Activated gamma-delta T cell treated with anti-CD3 and anti-CD28 coated beads, Interleukin-2, amount 50 U/mL, for 16 hours (primary cell): ENCODE data around the gene DGLUCY.
"Not testable (repeated sequence)": the region's sequence is repeated elsewhere in the genome, so short reads cannot be mapped to it uniquely, and the experiment has no call there.

Source experiments
- DNase-seq: peaks from one replicate; pipeline ENCODE4 v3.0.0-alpha.2; 2020; ENCODE audit warnings: low read depth

Gene DGLUCY

GRCh38 chr14:91169951-91170350, 56.1 kb downstream of the DGLUCY start:
- no peak for DNase-seq

DNA sequence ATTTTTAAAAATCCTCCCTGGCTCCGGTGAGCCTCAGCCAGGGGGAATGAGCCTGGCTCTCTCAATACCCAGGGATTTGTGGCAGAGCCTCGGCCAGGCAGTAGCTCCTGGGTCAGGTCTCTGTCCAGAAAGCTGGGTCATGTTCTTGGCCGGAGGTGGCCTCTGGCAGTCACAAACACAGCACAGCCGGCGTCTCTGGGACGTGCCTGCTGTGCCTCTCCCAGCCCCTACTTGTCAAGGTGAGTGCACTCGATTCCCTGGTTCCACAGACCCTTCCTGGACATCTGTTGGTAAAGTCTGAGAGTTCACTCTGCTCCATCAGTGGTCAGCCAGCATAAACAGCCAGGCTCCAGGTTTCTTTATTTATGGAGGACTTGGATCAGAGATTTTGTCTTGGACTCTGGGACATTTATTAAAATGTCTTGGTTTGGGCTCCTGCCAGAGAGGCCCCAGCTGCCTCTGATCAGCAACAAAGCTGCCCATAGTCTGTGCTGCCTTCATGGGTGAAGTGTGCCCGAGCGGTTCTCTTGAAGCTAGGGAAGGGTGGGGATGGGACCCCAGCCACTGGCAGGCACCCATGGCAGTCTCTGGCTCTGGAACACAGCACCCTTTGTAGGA, 56.7 kb downstream of the DGLUCY start:
- no peak for DNase-seq

- no peak for DNase-seq
Observed at GRCh38 chr14:91171291-91171690, 57.4 kb downstream of the DGLUCY start.

DNA sequence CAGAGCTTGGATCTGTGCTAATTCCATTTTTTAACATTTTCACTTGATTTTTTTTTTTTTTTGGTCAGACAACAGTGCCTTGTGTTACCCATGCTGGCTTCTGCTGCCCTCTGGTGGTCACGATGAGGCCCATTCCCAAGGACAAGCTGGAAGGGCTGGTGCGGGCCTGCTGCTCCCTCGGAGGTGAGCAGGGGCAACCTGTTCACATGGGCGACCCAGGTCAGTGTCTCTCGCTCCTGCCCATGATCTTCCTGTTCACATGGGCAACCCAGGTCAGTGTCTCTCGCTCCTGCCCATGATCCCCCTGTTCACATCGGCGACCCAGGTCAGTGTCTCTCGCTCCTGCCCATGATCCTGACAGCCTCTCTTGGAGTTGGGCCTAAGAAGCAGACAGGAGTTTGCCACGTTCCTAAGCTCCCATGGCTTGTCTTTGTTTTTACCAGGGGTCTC, 59.4 kb downstream of the DGLUCY start:
- DNase-seq: peak; percentile 71

DNA sequence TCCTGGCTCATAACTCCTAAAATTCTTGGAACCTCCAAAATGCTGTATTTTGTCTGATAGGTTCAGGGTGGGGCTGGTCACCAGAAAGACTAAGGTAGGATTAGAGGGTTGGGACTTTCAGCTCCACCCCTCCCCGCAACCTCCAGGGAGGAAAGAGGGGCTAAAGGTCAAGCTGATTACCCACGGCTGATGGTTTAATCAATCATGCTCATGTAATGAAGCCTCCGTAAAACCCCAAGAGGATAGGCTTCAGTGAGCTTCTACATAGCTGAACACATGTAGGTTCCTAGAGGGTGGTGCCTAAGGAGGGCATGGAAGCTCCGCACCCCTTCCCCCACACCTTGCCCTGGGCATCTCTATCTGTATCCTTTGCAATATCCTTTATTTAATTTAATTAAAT, 60.0 kb downstream of the DGLUCY start:
- DNase-seq: no peak

DNA sequence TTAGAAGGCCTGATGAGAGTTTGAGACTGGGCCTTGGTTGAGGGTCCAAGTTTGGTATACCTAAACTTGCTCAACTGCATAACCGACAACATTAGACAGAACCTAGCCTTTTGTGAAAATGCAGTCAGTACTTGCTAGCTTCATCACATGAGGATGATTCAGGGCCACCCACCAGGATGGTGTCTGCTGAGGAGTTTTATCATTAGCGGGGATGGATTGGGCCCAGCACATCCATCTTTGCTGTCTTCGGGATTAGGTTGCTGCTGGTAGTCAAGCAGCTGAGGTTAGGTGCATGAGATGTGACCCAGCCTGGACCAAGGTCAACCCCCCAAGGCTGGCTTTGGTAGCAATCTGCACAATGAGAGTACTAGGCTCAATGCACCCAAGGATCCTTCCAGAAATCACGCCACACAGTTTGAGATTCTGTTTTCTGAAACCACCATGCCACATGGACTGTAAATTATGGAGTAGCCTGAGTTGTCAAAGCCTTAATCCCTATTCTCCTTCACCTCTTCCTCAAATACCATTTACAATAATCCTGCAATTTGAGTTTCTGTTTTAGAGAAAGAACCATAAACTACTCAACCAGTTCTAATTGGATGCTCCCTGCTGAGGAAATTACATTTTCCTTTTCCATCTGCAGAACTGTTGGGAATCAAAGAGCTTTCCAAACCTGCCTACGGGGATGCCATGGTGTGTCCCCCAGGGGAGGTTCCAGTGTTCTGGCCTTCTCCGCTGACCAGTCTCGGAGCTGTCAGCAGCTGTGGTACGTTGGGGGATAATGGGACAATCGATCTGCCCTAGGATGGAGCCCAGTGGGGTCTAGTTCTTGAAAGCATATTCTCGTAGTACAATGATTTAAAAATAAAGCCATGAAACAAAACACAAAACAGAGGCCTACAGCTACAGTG, 61.7 kb downstream of the DGLUCY start:
- no peak for DNase-seq

GRCh38 chr14:91177073-91178034, 63.5 kb downstream of the DGLUCY start:
- DNase-seq: peak; percentile 46

DNA sequence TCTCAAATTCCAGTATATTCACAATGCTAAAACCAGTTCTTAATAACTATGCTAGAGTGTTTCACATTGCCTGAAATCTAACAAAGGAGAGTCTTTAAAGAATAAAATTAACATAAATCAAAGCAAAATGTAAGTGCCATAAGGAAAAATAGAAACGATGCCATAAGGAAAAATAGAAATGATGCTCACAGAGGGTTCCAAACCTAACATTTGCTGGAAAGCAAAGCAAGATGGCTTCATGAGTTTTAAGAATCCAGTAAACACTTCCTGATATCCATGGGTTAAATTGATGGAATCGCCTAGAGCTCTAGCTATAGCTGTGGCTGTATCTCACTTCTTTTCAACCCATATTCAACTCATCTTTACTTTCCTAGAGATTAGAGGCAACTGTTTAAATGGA, 66.7 kb downstream of the DGLUCY start:
- DNase-seq: no peak

DNA sequence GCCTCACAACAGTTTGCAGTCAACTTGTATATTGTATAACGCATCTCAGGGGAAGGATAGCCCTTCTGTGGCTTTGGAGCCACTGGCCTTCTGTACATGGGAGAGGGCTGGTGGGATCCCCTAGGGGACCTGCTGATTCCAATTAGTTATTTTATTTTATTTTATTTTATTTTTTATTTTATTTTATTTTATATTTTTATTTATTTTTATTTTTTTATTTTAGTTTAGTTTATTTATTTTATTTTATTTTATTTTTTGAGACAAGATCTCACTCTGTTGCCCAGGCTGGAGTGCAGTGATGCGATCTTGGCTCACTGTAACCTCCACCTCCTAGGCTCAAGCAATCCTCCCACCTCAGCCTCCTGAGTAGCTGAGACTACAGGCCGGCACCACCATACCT, 68.9 kb downstream of the DGLUCY start:
- not testable (repeated sequence) for DNase-seq

DNA sequence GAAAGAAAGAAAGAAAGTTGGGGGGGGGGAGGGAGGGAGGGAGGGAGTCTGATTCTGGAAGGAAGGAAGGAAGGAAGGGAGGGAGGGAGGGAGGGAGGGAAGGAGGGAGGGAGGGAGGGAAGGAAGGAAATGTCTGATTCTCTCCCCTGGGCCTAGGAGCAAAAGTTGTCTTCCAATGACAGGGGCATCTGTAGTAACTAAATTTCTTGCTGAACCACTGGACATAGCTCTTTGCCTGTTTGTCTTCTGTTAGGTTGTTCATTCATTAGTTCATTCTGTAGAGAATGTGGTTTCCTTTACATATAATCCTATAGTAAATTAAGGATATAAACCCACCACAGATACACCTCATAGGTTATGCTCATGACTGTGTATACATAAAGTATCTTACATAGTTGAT, 70.7 kb downstream of the DGLUCY start:
- no peak for DNase-seq

GRCh38 chr14:91185721-91186120, 71.8 kb downstream of the DGLUCY start:
- no peak for DNase-seq

DNA sequence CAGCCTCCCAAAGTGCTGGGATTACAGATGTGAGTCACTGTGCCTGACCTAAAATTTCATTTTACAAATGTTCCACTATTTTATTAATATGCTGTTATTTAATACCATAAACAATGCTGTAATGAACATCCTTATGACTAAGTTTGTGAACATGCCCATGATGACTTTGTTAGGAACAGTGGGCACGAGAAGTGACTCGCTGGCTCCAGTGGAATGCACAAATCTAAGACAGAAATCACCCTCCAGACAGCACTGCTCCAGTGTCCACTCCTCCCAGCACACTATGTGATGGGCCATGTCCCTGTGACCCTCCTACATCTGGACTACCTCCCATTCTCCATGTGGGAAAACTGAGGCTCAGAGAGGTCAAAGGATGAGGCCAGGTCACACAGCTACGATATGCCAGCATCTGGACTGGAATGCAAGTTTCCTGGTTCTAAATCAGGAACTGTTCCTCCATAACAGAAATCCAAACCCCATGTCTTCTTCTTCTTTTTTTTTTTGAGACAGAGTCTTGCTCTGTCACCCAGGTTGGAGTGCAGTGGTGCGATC, 72.7 kb downstream of the DGLUCY start:
- no peak for DNase-seq

GRCh38 chr14:91187271-91187670, 73.4 kb downstream of the DGLUCY start:
- no peak for DNase-seq

DNA sequence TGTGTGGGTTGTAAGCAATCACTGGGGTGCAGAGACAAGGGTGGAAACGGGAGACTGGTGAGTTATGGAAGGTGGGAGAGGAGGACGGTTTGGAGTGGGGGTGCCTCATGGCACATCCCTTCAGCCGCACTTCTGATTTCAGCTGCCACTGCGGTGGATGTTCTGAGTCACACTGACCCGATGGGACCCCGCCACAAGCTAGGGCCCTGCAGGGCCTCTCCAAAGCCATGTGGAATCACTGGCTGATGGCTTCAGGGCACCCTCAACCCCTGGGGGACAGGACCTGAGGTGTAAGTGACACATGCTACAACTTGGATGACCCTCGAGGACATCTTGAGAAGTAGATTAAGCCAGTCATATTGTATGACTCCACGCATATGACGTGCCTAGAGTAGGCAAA, 77.0 kb downstream of the DGLUCY start:
- DNase-seq: no peak

DNA sequence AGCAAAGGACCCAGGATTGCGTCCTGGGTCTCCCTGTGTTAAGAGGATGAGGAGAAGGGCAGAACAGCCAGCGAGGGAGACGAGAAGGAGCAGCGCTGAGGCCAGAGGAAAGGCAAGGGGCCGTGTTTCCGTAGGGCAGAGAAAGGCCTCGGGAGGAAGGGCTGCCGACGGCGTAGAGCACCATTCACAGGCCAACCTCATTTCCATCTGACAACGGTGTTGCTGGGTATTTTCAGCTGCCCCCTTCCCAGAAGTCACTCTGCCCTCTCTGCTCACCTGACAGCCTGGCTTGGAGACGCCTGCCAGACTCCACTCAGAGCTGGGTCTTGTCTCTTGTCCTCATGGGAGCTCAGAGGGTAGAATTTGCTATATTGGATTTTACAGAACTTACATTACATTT, 79.2 kb downstream of the DGLUCY start:
- no peak for DNase-seq

DNA sequence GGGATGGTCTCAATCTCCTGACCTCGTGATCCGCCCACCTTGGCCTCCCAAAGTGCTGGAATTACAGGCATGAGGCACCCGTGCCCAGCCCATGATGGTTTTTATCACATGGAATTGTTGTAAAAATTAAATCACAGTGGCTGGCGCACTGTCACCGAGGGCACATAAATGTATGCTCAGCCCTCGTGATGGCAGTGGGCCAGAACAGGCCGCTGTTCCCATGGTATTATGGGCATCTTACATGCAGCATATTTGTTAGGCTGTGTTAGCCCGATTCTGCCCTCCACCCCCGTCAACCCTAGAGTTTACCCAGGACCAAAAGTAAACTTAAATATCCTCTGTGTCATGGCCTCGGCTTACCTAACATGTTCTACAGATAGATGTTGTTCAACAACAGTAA, 82.0 kb downstream of the DGLUCY start:
- no peak for DNase-seq

GRCh38 chr14:91197631-91198030, 83.8 kb downstream of the DGLUCY start:
- DNase-seq: no peak

DNA sequence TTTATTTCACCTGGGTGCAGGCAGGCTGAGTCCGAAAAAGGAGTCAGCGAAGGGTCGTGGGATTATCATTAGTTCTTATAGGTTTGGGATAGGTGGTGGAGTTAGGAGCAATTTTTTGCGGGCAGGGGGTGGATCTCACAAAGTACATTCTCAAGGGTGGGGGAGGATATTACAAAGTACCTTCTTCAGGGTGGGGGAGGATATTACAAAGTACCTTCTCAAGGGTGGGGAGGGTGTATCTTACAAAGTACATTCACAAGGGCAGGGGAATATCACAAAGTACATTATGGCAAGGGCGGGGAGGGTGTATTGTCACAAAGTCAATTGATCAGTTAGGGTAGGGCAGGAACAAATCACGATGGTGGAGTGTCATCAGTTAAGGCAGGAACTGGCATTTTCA, 86.9 kb downstream of the DGLUCY start:
- not testable (repeated sequence) for DNase-seq

- DNase-seq: no peak
Observed at GRCh38 chr14:91202234-91202974, 88.5 kb downstream of the DGLUCY start.

DNA sequence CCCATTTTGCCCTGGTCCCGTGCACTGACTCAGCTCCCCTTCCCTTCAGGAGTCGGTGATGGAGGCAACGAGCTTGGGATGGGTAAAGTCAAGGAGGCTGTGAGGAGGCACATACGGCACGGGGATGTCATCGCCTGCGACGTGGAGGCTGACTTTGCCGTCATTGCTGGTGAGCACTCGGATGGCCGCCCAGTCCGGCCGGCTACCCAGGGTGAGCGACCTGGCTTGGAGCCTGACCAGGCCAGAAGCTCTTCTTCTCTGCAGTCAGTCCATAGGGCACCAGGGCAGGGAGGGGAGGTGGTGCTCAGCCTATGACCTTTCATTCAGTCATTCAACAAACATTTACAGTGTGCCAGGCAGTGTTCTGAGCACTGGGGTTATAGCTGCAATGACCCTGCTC, 90.8 kb downstream of the DGLUCY start:
- DNase-seq: no peak

- DNase-seq: no peak
Observed at GRCh38 chr14:91205459-91205858, 91.6 kb downstream of the DGLUCY start.
